ENCODE data around the gene KIF3A. TPM values are rescaled to one million over a fixed set of nuclear protein-coding genes. Genes with fewer than 3 reads are reported as not detected.

KIF3A gene
- total RNA-seq, 1 donor from 2014 or later = 15.3 TPM

- Mint-ChIP-seq H3K4me1 (ENCODE audit: unreplicated experiment) (peaks cover 20% of the 10 kb centered on the region), H3K4me3 (ENCODE audit: unreplicated experiment) (peak within 1 kb of the TSS; percentile 53), H3K36me3 (ENCODE audit: unreplicated experiment) (no peaks in the 10 kb centered on the region), H3K27me3 (ENCODE audit: unreplicated experiment) (peaks cover 24% of the 10 kb centered on the region), H3K9me3 (ENCODE audit: unreplicated experiment) (no peaks in the 10 kb centered on the region), H3K27ac (ENCODE audit: unreplicated experiment) (no peak within 1 kb of the TSS)
- TF ChIP-seq CTCF (IDR thresholded peaks at IDR 0.05) = peak; percentile 51
- DNase-seq (ENCODE audit: extremely low spot score, unreplicated experiment) = no peak
These were observed 9.7 kb upstream of the KIF3A start, which contains the start of gene CCNI2 for GRCh38 chr5:132746954-132747615. Gene CCNI2 (plus strand): TSS chr5:132747426. CDS start chr5:132747496, 70 bp downstream.

GRCh38 chr5:132746592-132746953 lies 9.2 kb upstream of the KIF3A start:
- Mint-ChIP-seq H3K4me1 (ENCODE audit: unreplicated experiment) (peaks cover 17% of the 10 kb centered on the region), H3K27ac (ENCODE audit: unreplicated experiment) (no peak overlapping the region), H3K4me3 (ENCODE audit: unreplicated experiment) (peak overlapping the region; percentile 53), H3K9me3 (ENCODE audit: unreplicated experiment) (no peaks in the 10 kb centered on the region), H3K27me3 (ENCODE audit: unreplicated experiment) (peaks cover 28% of the 10 kb centered on the region), H3K36me3 (ENCODE audit: unreplicated experiment) (no peaks in the 10 kb centered on the region)
- no peak for DNase-seq (ENCODE audit: extremely low spot score, unreplicated experiment)
- no peak for TF ChIP-seq CTCF (IDR thresholded peaks at IDR 0.05)

- no peaks in the 10 kb centered on the region for H3K9me3 Mint-ChIP-seq (ENCODE audit: unreplicated experiment)
- no peak for TF ChIP-seq CTCF (IDR thresholded peaks at IDR 0.05)
- H3K27me3 Mint-ChIP-seq (ENCODE audit: unreplicated experiment) = peaks cover 35% of the 10 kb centered on the region
- no peaks in the 10 kb centered on the region for H3K36me3 Mint-ChIP-seq (ENCODE audit: unreplicated experiment)
- no peak overlapping the region for H3K4me3 Mint-ChIP-seq (ENCODE audit: unreplicated experiment)
- no peak for DNase-seq (ENCODE audit: extremely low spot score, unreplicated experiment)
- H3K4me1 Mint-ChIP-seq (ENCODE audit: unreplicated experiment) = peaks cover 2% of the 10 kb centered on the region
- no peak overlapping the region for H3K27ac Mint-ChIP-seq (ENCODE audit: unreplicated experiment)
These were observed 7.3 kb upstream of the KIF3A start for GRCh38 chr5:132744659-132745058.

GRCh38 chr5:132742626-132743025 lies 5.3 kb upstream of the KIF3A start:
- DNase-seq (ENCODE audit: extremely low spot score, unreplicated experiment) = no peak
- Mint-ChIP-seq H3K4me3 (ENCODE audit: unreplicated experiment) (no peak overlapping the region), H3K4me1 (ENCODE audit: unreplicated experiment) (peaks cover 7% of the 10 kb centered on the region), H3K36me3 (ENCODE audit: unreplicated experiment) (no peaks in the 10 kb centered on the region), H3K27me3 (ENCODE audit: unreplicated experiment) (peaks cover 33% of the 10 kb centered on the region), H3K27ac (ENCODE audit: unreplicated experiment) (no peak overlapping the region), H3K9me3 (ENCODE audit: unreplicated experiment) (no peaks in the 10 kb centered on the region)
- no peak for TF ChIP-seq CTCF (IDR thresholded peaks at IDR 0.05)

- Mint-ChIP-seq H3K27me3 (ENCODE audit: unreplicated experiment) (peaks cover 33% of the 10 kb centered on the region), H3K36me3 (ENCODE audit: unreplicated experiment) (no peaks in the 10 kb centered on the region), H3K4me1 (ENCODE audit: unreplicated experiment) (peaks cover 10% of the 10 kb centered on the region), H3K4me3 (ENCODE audit: unreplicated experiment) (no peak overlapping the region), H3K9me3 (ENCODE audit: unreplicated experiment) (no peaks in the 10 kb centered on the region), H3K27ac (ENCODE audit: unreplicated experiment) (no peak overlapping the region)
- no peak for TF ChIP-seq CTCF (IDR thresholded peaks at IDR 0.05)
- DNase-seq (ENCODE audit: extremely low spot score, unreplicated experiment) = no peak
These were observed 4.8 kb upstream of the KIF3A start for GRCh38 chr5:132742158-132742557.

All from osteocyte (in vitro differentiated cells).